T-helper 2 cell treated with Interferon-gamma antibody and Interleukin-4, amounts not matched to agents 100 ng/mL and 5 ng/mL, for 36 hours (primary cell): Measurements from ENCODE around the gene NEK10. TPM values are rescaled to one million over a fixed set of nuclear protein-coding genes. Genes with fewer than 3 reads are reported as not detected.

Experiments used
- intact Hi-C: fragments of 100-400 bp; cut with micrococcal nuclease; formaldehyde crosslinking; loops from one replicate; pipeline ENCODE4 v1.15.1; 2023
- total RNA-seq: library from RNA; stranded (reverse); gene quantifications from 2 replicates; pipeline ENCODE4 v1.2.3, GENCODE V29; 2022

NEK10 gene
- total RNA-seq, 1 donor from 2014 or later = 1.5 TPM

DNA sequence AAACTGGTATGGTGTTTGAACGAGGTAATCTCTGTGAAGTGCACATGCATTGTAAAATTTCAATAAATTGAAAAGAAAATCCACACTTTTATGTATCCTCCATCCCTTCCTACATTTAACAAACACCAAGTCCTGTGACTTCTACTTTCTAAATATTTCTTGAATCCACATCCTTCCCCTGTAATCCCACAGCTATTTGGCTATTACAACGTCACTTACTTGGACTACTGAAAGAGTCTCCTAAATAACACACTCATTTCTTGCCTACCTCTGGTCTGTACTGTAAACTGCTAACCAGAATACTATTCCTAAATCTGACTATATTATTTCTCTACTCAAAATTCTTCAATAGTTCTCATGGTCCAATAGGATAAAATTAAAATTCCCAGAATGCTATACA lies 176.1 kb downstream of the NEK10 start:
- intact Hi-C loops = no loop called here

DNA sequence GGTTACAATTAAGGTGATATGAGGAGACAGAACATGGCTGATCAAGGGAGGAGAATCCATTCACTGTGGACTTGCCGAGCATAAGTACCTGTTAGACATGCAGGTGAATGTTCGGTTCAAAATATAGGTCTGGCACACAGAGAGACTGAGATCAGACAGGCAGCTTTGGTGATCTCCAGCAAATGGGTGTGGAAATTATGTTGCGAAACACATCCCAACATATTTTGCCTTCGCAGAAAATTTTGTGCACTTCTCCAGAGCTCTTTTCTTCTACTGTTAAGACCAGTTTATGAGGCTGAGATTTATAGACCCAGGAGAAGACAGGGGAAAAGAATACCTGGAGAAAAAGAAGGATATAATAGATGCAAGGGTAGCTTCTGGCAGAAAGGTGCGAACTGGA lies 183.2 kb downstream of the NEK10 start:
- intact Hi-C loops = no loop called here

DNA sequence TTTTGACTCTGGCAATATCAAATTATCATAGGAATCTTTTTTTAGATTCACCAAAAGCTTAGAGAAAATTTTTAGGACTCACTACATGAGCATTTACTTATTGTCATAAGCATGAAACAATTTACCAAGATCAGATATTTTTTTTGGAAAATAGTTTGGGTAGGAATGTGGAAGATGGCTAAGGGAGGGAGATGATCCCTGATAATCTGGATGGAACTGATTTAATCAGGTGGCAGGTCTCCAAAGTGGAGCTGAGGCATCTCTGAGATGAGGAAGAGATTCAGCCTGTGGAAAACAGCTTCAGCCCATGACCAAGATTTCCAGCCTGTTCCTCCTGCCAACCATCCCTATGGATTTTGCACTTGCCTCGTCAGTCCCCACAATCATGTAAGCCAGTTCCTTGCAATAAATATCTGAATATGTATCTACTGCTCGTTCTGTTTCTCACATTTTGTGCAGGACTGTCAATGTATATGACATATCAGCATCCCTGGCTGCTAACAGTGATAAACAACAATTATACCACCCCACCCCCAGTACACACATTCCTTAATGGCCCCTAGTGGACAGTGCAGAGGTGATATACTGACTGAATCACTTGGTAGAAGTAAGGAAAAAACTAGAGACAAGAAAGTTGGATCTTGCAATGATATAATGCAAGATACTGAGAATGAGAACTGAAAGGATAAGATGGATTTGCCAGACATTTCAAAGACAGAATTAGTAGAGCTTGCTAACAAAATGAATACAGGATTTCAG lies 183.8 kb downstream of the NEK10 start:
- intact Hi-C loops = no loop called here

DNA sequence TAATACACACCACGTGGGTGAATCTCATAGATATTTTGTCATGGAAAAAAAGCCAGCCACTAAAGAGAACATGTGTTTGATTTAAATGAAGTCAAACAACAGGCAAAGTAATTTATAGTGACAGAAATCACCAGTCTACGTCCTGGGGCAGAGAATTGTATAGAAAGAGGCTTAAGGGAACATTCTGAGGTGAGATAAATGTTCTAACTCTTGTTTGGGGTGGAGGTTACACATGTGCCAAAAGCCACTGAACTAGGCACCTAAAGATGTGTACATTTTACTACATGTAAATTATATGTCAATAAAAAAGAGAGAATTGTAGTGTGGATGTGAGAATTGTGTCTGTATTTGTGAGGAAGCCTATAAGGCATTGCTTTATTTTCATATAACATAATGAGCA lies 184.9 kb downstream of the NEK10 start:
- intact Hi-C loops = no loop called here

DNA sequence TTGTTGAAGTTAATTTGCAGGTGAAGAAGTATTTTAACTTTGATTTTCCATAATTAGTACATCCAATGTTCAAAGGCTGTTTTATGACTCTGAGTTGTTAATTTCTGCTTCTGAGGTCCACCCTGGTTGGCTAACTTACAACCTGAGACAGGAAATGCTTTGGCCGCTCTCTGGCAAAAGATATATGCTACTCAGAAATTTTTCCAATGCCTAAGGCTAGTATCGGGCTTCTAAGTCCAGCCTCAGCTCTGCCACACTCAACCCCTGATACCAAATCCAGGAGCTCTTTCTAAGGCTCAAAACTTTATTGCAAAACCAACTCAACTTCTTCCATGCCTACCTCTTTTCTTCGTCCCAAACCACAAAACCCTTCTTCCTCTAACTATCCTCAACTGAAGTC lies 192.9 kb downstream of the NEK10 start:
- intact Hi-C loops = no loop called here

DNA sequence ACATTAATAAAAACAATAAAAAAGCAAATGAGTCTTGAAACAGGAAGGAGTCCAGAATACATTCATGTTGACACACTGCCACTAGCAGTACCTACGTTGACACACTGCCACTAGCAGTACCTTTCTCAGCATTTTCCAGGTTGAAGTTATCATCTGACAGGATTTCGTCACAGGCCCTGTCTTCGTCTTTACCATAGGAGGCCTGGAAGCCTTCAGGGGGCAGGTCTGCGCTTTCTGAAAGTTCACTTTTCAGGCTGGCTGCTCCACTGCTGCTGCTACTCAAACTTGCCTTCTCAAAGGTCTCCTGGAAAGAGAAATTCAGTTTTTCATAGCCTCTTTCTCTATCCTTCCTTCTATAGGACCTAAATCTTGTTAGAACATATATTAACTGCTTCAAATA lies 194.7 kb downstream of the NEK10 start:
- intact Hi-C loops = no loop called here

DNA sequence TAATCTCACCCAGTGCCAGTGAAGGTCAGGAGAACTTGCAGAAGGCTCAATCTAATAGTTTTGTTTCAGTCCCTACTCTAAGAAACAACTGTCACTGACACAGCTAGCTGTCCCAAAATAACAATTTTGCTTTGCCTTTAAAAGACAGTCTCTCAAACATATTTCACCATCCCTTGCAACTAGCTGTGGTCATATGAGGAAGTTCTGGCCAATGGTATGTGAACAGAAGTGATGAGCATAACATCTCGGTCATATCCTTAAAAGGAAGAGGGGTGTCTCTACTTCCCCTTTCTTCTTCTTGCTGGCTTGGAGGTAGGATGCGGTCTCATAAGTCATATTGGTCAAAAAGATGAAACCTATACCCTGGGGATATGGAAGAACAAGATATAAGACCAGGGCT lies 198.1 kb downstream of the NEK10 start:
- intact Hi-C loops = no loop called here

DNA sequence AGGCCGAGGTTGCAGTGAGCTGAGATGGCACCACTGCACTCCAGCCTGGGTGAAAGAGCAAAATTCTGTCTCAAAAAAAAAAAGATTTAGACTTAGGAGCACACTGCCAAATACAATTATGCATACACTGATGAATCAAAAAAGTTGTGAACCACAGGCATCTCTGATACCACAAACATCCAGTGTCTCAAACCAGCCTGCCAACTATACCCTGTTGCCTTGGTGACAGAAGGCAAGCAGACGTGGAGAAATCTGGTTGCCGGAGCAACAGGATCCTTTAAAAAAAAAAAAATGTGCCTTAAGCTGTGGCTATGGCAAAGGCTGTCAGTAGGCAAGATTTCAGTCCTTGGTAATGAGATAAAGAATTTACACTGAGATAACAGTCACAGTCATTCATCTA lies 202.3 kb downstream of the NEK10 start:
- intact Hi-C loops = no loop called here

DNA sequence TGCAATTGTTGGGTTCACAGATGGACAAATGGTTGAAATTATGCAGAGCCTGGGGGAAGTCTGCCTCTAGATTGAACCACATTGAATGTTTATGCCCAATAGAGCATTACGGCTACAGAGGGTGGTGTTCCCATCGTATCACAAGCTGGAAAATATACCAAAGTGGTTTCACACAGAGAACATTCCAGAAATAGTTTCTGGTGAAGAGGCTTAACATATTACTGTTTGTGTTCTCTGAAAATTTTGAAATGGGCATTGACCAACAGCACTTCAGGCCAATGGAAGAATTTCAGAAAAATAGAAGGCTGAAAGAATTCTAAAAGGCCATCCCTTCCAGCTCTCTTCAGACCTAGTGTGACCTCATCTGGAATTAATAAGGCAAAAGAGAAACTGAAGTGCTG lies 203.9 kb downstream of the NEK10 start:
- intact Hi-C loops = no loop called here

DNA sequence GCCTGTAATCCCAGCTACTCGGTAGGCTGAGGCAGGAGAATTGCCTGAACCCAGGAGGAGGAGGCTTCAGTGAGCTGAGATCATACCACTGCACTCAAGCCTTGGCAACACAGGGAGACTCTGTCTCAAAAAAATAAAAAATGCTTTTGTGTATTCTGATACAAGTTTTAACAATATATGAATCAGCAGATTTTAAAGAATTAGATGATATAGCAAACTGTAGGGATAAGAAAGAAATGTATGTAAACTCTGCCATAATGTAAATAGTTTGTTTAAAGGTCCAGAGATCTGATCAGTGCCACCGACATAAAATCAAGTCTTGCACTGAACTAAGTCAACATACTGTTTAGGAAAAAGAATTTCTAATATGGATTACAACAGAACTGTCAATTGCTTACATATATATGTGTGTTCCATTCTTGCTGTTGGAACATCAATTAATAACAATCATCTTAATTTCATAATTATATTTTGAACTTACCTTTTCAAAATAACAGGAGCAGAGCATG lies 208.3 kb downstream of the NEK10 start:
- intact Hi-C loops = no loop called here

DNA sequence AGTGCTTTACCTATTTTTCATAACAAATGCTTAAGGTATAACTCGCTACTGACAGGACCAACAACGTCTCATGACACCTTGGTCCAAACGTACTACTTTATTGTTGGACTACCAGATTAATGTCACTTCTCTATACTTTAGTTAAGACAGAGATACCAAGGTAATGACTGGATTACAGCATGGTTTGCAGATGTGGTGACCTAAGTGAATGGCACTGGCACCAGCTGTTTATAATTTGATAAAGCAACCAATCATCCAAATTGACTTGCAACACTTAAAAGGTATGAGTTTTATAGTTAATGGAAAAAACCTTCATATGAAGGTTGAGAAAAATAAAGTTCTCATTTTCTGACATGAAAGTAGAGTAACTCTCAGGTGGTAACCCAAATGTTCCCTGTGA lies 209.0 kb downstream of the NEK10 start:
- intact Hi-C loops = no loop called here

DNA sequence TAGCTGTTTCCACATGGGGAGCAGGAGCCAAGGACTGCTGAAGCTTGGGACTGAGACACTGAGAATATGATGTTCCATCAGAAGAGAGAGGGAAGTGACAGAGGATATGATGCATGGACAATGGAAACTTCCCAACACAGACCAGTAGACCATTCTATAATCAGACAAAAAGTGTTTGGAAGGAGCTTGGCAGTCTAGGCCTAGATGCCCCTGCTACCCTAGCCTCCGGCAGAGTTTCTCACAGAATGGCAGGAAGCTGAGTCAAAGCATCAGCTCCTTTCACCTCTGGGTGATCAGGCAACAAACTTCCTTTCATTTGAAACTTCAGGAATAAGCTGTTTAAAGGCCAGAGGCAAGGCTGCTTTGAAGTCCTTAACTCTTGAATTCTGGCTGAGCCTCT lies 222.0 kb downstream of the NEK10 start:
- intact Hi-C loops = no loop called here

DNA sequence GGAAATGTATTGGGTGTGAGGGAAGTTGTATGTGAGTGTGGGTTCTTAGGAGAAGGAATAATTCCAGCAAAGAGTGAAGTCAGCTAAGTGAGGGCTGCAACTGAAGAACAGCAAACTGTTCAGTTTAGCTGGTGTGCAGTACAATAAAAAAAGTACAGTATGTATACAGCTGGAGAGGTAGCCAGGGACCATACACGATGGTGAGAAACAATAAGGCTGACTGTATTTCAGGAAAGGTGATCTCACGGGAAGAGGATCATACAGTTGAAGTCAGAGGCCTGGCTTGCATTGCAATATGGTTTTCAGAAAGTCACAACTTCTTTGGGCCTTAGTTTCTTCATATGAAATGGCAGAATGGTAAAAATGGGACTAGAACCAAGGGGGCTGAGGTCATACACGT lies 222.4 kb downstream of the NEK10 start:
- intact Hi-C loops = no loop called here

DNA sequence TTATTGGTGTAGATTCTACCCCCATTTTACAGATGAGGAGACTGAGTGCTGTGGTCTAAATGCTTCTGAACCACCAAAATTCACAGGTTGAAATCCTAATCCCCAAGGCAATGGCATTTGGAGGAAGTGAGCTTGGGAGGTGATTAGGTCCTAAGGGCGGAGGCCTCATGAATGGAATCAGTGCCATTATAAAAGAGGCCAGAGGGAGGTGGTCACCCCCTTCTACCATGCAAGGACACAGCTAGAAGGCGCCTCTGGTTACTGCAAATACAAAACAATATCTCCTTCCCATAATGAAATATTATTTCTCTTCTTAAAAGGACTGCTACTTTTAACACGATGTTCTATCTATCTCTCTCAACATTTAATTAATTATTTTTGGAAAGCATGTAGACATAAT lies 223.5 kb downstream of the NEK10 start:
- intact Hi-C loops = no loop called here

DNA sequence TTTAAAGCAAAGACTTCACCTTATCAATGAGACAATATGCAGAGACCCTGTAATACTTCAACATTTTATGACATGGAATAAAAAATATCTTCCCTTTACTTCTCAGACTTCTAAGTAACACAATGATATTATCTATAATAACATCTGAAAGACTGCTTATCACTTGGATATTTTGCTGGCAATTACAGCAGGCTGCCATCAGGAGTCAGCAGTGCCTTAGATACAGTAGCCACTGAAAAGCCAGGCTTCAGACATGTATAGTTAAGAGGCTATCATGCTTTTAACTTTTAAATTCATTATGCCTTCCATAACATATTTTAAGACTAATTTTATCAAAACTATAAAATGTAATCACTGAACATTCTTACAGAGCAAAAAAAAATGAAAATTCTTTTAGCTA lies 227.5 kb downstream of the NEK10 start:
- intact Hi-C loops = no loop called here

DNA sequence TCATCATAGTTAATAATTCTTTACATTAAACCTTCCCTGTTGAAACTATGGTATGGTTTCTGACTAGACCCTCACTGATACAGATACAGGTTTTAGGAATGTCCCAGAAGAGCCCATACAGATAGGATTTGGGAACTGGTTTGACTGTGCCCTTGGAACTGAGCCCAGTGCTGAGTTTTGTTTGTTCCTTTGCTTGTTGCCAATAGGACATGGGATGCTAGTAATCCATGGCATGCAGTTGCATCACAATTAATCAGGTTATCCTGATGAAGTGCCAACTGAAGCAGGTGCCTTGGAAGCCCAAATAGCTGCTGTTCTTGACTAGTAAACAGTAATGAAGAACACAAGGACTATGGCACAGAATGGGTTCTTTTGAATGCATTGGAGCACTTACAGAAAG lies 230.6 kb downstream of the NEK10 start:
- intact Hi-C loops = loop anchor here (10.0 kb wide), 1 partner anchor 1186 kb away; no protein-coding TSS in a partner anchor

DNA sequence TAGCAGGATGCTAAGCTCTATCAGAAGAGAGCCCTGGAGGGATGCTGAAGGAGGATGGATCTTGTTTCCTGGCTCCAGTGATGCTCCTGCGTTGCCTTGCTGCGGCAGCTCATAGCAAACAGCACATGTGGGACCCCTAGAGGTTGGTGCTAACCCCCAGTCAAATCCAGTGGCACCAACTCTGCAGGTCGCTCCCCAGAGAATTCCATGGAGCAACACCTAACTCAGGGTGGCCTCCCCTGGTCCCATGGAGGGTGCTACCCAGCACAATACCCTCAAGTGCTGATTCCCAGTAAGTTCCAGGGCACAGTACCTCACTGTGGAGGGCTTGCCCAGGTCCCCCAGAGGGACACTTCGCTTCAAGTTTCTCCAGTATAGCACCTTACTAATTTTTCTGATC lies 231.2 kb downstream of the NEK10 start:
- intact Hi-C loops = loop anchor here (10.0 kb wide), 1 partner anchor 1187 kb away; no protein-coding TSS in a partner anchor

DNA sequence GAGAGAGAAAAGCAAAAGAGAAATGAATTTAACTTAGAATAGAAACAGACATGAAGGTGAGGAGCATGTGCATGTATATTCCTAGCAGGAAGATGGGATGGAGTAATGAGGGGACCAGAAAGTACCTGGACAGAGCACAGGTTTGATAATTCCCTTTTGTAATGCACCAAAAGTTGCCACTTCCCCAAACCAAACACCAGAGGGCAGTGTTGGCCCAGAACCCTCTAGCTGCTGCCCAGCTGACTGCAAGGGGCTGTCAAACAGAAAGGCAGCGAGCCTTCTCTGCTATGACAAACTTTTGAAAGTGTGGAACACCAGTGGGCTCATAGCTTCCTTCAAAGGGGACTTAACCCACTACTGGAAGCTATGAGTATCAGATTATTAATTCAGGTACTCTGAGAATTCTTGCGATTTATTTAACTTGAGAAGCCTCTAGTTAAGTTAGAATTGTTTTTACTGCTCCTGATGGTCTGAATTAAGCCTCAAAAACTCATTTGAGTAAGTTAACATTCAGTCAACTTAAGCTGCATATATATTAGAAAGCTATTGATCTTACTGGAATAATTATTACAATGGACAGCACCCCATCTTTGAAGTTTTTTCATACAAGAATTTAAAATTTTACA lies 234.9 kb downstream of the NEK10 start:
- intact Hi-C loops = loop anchor here (1.0 to 10.0 kb wide), 4 partner anchors 121 to 1191 kb away; no protein-coding TSS in a partner anchor

DNA sequence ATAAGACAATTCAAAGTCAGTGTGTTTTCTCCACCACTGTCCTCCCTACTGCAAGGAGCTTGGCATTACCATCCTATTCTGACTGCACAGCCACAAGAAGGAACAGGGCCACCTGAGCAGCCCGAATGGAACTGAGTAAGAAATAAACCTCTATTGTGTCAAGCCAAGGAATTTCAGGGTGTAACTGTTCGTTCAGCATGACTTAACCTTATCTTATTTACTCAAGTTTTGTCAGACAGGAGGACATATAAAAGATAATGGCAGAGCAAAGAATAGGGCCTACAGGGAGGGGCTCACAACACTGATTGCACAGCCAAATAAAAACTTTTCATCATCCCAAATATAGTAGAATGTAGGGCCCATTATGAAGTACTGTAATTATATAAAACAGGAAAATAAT lies 236.1 kb downstream of the NEK10 start:
- intact Hi-C loops = loop anchor here (10.0 kb wide), 1 partner anchor 1192 kb away; no protein-coding TSS in a partner anchor

DNA sequence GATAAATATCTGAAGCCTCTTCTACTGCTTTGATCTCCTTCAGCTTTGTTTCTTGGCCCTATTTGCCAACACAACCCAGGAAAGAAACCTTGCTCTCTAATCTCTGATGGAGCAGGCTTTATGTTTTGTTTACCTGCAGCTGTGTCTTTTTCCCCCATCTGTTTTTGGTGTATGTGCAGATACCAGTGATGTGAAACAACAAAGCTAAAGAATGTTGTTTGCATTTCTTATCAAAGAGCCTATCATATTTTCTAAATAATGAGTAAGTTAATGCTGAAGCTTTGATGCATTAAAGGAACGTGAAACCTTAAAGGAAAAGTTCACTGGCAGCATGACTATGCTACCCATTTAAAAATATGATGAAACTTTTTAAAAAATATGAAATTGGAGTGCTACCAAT lies 238.4 kb downstream of the NEK10 start:
- intact Hi-C loops = loop anchor here (10.0 kb wide), 1 partner anchor 1194 kb away; no protein-coding TSS in a partner anchor

DNA sequence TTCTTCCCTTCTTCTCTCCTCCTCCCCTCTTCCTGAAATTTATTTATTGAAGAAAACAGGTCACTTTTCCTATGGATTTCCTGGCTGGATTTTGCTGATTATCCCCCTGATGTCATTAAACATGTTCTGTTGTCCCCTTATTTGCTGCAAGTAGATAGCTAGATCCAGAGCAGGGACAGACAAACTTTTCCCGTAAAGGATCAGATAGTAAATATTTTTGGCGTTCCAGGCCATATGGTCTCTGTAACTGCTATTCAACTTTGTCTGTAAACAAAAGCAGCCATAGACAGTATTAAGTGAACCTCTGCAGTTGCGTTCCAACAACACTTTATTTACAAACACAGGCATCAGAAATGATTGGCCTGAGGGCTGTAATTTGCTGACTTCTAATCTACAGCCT lies 241.3 kb downstream of the NEK10 start:
- intact Hi-C loops = no loop called here

DNA sequence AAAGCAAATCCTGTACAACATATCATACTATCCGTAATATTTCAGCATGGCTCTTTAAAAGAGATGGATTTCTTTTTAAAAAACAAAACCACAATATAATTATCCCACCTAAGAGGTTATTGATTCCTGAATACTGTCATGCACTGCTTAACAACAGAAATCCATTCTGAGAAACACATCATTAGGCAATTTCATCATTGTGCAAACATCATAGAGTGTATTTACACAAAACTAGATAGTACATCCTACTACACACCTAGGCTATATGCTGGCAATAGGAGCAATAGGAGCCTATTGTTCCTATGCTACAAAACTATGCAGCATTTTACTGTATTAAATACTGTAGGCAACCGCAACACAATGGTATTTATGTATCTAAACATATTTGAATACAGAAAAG lies 242.0 kb downstream of the NEK10 start:
- intact Hi-C loops = no loop called here
